IMR-90 (cell line): Measurements from ENCODE around the gene HMGCS2. TPM values are rescaled to one million over a fixed set of nuclear protein-coding genes. Genes with fewer than 3 reads are reported as not detected.

Experiments used
- ATAC-seq: fragments of 200-7000 bp; cut with Tn5 transposase; 2 replicates; pipeline ENCODE4 v1.9.1; 2020; ENCODE audit warnings: low read depth, mild to moderate bottlenecking, moderate library complexity
- BruUV-seq: library from RNA; stranded (reverse); fragments of 400-500 nt; replicated peaks from 2 replicates; lab custom pipeline; 2021; lab: Mats Ljungman, UMichigan
- CTCF ChIA-PET: fragments of 300-600 bp; formaldehyde crosslinking; extraction: SDS; loops from one replicate; lab custom pipeline; 2021; ENCODE audit warnings: antibody characterized with exemption; lab: Yijun Ruan, JAX
- POLR2A ChIA-PET: fragments of 300-600 bp; sonication (Branson Sonifier 250); formaldehyde crosslinking; loops from one replicate; lab custom pipeline; 2022; ENCODE audit warnings: antibody characterized with exemption; ENCODE audit not compliant: unreplicated experiment; lab: Charles Lee
- DNase-seq: peaks from one replicate; pipeline ENCODE4 v3.0.0; 2013
- H2AFZ ChIP-seq: replicated peaks from 2 replicates; pipeline ENCODE3; 2013; ENCODE audit warnings: low read length, mild to moderate bottlenecking; ENCODE audit not compliant: poor library complexity
- H2AK5ac ChIP-seq: 2 replicates; pipeline ENCODE4 v1.6.1; 2013; ENCODE audit warnings: low read depth, low read length, inconsistent platforms
- H2AK9ac ChIP-seq: replicated peaks from 2 replicates; pipeline ENCODE3; 2013; ENCODE audit warnings: mild to moderate bottlenecking, low read depth, low read length, moderate library complexity; ENCODE audit not compliant: poor library complexity
- H2BK120ac ChIP-seq: 2 replicates; pipeline ENCODE4 v1.6.1; 2013; ENCODE audit warnings: low read depth, low read length, inconsistent platforms
- H2BK15ac ChIP-seq: 3 replicates; pipeline ENCODE4 v1.6.1; 2013; ENCODE audit warnings: low read depth, low read length, inconsistent platforms
- H2BK20ac ChIP-seq: 2 replicates; pipeline ENCODE4 v1.6.1; 2013; ENCODE audit warnings: low read depth, mild to moderate bottlenecking, inconsistent platforms, low read length, moderate library complexity
- H2BK5ac ChIP-seq: 2 replicates; pipeline ENCODE4 v1.6.1; 2013; ENCODE audit warnings: mild to moderate bottlenecking, low read depth, low read length, inconsistent platforms; ENCODE audit not compliant: poor library complexity, severe bottlenecking
- H3K14ac ChIP-seq: replicated peaks from 2 replicates; pipeline ENCODE4 v1.6.1; 2013; ENCODE audit warnings: low read depth, low read length, inconsistent platforms
- H3K18ac ChIP-seq: 2 replicates; pipeline ENCODE4 v1.6.1; 2013; ENCODE audit warnings: low read depth, low read length, control low read depth
- H3K23ac ChIP-seq: 2 replicates; pipeline ENCODE4 v1.6.1; 2013; ENCODE audit warnings: low read depth, low read length, inconsistent platforms
- H3K27ac ChIP-seq: 2 replicates; pipeline ENCODE4 v1.5.1; 2013; ENCODE audit warnings: mild to moderate bottlenecking, control low read depth, low read length; ENCODE audit not compliant: insufficient read depth
- H3K27me3 ChIP-seq: 2 replicates; pipeline ENCODE4 v1.6.1; 2013; ENCODE audit warnings: low read length; ENCODE audit not compliant: control insufficient read depth, insufficient read depth
- H3K36me3 ChIP-seq: 2 replicates; pipeline ENCODE4 v1.6.1; 2013; ENCODE audit warnings: low read length, mixed read lengths; ENCODE audit not compliant: control insufficient read depth, insufficient read depth
- H3K4ac ChIP-seq: 2 replicates; pipeline ENCODE4 v1.6.1; 2013; ENCODE audit warnings: low read depth, low read length, inconsistent platforms
- H3K4me1 ChIP-seq: 2 replicates; pipeline ENCODE4 v1.6.1; 2013; ENCODE audit warnings: low read length, mixed read lengths; ENCODE audit not compliant: control insufficient read depth, insufficient read depth
- H3K4me2 ChIP-seq: 2 replicates; pipeline ENCODE4 v1.6.1; 2013; ENCODE audit warnings: low read depth, mild to moderate bottlenecking, control low read depth, low read length, moderate library complexity
- H3K4me3 ChIP-seq: 2 replicates; pipeline ENCODE4 v1.5.1; 2013; ENCODE audit warnings: low read depth, mild to moderate bottlenecking, control low read depth, low read length, moderate library complexity; ENCODE audit not compliant: insufficient read depth
- H3K56ac ChIP-seq: 2 replicates; pipeline ENCODE4 v1.6.1; 2013; ENCODE audit warnings: low read length, inconsistent platforms; ENCODE audit not compliant: insufficient read depth; ENCODE audit errors: extremely low read depth
- H3K79me1 ChIP-seq, 2 experiments: 2 replicates each; pipeline ENCODE4 v1.6.1; 2013; ENCODE audit warnings: low read length in 2 of 2, inconsistent platforms in 1 of 2, low read depth in 1 of 2
- H3K9ac ChIP-seq: 2 replicates; pipeline ENCODE4 v1.6.1; 2013; ENCODE audit warnings: low read depth, low read length, control low read depth
- H3K9me1 ChIP-seq: 2 replicates; pipeline ENCODE4 v1.6.1; 2013; ENCODE audit warnings: low read length, inconsistent platforms; ENCODE audit not compliant: insufficient read depth
- H3K9me3 ChIP-seq: 2 replicates; pipeline ENCODE4 v1.6.1; 2013; ENCODE audit warnings: low read length; ENCODE audit not compliant: control insufficient read depth, insufficient read depth
- H4K20me1 ChIP-seq: 2 replicates; pipeline ENCODE4 v1.6.1; 2013; ENCODE audit warnings: low read length, inconsistent platforms; ENCODE audit not compliant: insufficient read depth
- H4K5ac ChIP-seq: 2 replicates; pipeline ENCODE4 v1.6.1; 2013; ENCODE audit warnings: mild to moderate bottlenecking, low read depth, low read length, control low read depth
- H4K8ac ChIP-seq, 2 experiments: 2 replicates each; pipeline ENCODE4 v1.6.1; 2013; ENCODE audit warnings: low read depth in 2 of 2, low read length in 2 of 2, control low read depth in 1 of 2, inconsistent platforms in 1 of 2
- H4K91ac ChIP-seq: 2 replicates; pipeline ENCODE4 v1.6.1; 2013; ENCODE audit warnings: low read depth, low read length, inconsistent platforms; ENCODE audit not compliant: insufficient read depth
- BHLHE40 ChIP-seq: fragments of 150-350 bp; IDR thresholded peaks from 2 replicates; pipeline ENCODE4 v1.6.1; 2016; ENCODE audit warnings: mild to moderate bottlenecking, low read depth, low read length
- CEBPB ChIP-seq: IDR thresholded peaks from 2 replicates; pipeline ENCODE4 v1.6.1; 2012; ENCODE audit warnings: low read depth, low read length, improper control_type of control experiment
- CHD1 ChIP-seq: IDR thresholded peaks from 2 replicates; pipeline ENCODE4 v1.6.1; 2012; ENCODE audit warnings: low read depth, low read length, improper control_type of control experiment
- FOS ChIP-seq: fragments of 150-350 bp; IDR thresholded peaks from 2 replicates; pipeline ENCODE4 v1.6.1; 2016; ENCODE audit warnings: low read depth, low read length
- MAFK ChIP-seq: IDR thresholded peaks from 2 replicates; pipeline ENCODE4 v1.6.1; 2012; ENCODE audit warnings: low read depth, low read length, improper control_type of control experiment
- MAZ ChIP-seq: IDR thresholded peaks from 2 replicates; pipeline ENCODE4 v1.6.1; 2012; ENCODE audit warnings: low read depth, mild to moderate bottlenecking, low read length, improper control_type of control experiment, moderate library complexity, borderline replicate concordance
- MXI1 ChIP-seq: IDR thresholded peaks from 2 replicates; pipeline ENCODE4 v1.6.1; 2012; ENCODE audit warnings: low read depth, mild to moderate bottlenecking, low read length, moderate library complexity, borderline replicate concordance
- POLR2A ChIP-seq: IDR thresholded peaks from 2 replicates; pipeline ENCODE4 v1.6.1; 2012; ENCODE audit warnings: mild to moderate bottlenecking, low read depth, low read length
- RAD21 ChIP-seq: IDR thresholded peaks from 2 replicates; pipeline ENCODE4 v1.6.1; 2012; ENCODE audit warnings: low read length, improper control_type of control experiment
- RCOR1 ChIP-seq: IDR thresholded peaks from 2 replicates; pipeline ENCODE4 v1.6.1; 2012; ENCODE audit warnings: mild to moderate bottlenecking, low read length, improper control_type of control experiment; ENCODE audit not compliant: insufficient replicate concordance
- RFX5 ChIP-seq: IDR thresholded peaks from 2 replicates; pipeline ENCODE4 v1.8.0; 2012; ENCODE audit warnings: low read depth, mild to moderate bottlenecking, low read length, moderate library complexity
- SMC3 ChIP-seq: fragments of 150-350 bp; IDR thresholded peaks from 2 replicates; pipeline ENCODE4 v1.6.1; 2016; ENCODE audit warnings: low read depth, mild to moderate bottlenecking, antibody characterized with exemption, low read length, moderate library complexity
- WGBS, 2 experiments: methylation state at CpG; one replicate each; pipeline versions ENCODE4 v1.1.5 to v1.1.7; 2013; ENCODE audit warnings: missing lambda C conversion rate in 2 of 2; ENCODE audit not compliant: insufficient read length in 1 of 2; ENCODE audit errors: extremely low coverage in 2 of 2; 5-methylcytosine and 5-hydroxymethylcytosine counted together
- dilution Hi-C: fragments of 300-500 bp; cut with HindIII; formaldehyde crosslinking; loops from one replicate; pipeline ENCODE4 v1.14.3; 2018; ENCODE audit warnings: low sequenced_read_pairs; ENCODE audit not compliant: unreplicated experiment
- in situ Hi-C: fragments of 300-500 bp; cut with MboI; formaldehyde crosslinking; loops from 3 replicates; pipeline ENCODE4 v1.14.3; 2019; ENCODE audit warnings: low sequenced_read_pairs, inconsistent platforms, mixed read lengths
- intact Hi-C: fragments of 100-400 bp; cut with micrococcal nuclease; formaldehyde crosslinking; loops from 2 replicates; pipeline ENCODE4 v1.10.0; 2022
- polyA plus RNA-seq, 3 experiments: library from polyadenylated mRNA; depleted of rRNA; stranded (reverse); fragments of >200 nt; gene quantifications; 2 replicates each; pipeline ENCODE4 v1.2.3, GENCODE V29; 2012; ENCODE audit warnings: low replicate concordance in 1 of 3
- total RNA-seq: library from RNA; depleted of rRNA; stranded (reverse); fragments of >200 nt; gene quantifications from 2 replicates; pipeline ENCODE4 v1.2.3, GENCODE V29; 2012
- TF ChIP-seq, protein P1 (sequence below): fragments of 150-350 bp; IDR thresholded peaks from 2 replicates; pipeline ENCODE4 v1.6.1; 2016; ENCODE audit warnings: low read depth, mild to moderate bottlenecking, low read length, moderate library complexity, borderline replicate concordance

Gene HMGCS2
- total and polyA plus RNA-seq, 2 of the 4 experiments (the other 2 are of a cell fraction) = not detected

GRCh38 chr1:119740261-119740660 is 28.4 kb downstream of the HMGCS2 start:
- Histone ChIP-seq H3K9me3 (no peaks in the 10 kb centered on the region), H3K27ac (no peak overlapping the region), H4K8ac (no peak overlapping the region), H4K91ac (no peak overlapping the region), H3K9ac (no peak overlapping the region), H3K4ac (no peak overlapping the region), H3K9me1 (peaks cover 2% of the 10 kb centered on the region; the same call in 1 of the 2 replicates), H3K56ac (no peak overlapping the region), H3K27me3 (no peaks in the 10 kb centered on the region), H2BK5ac (no peak overlapping the region), H4K5ac (no peak overlapping the region), H3K79me1 (peaks cover 0 to 4% of the 10 kb centered on the region in 2 experiments; a peak in 2 of 4 replicates), H2BK15ac (no peak overlapping the region), H2BK120ac (no peak overlapping the region), H2AK5ac (no peak overlapping the region), H3K18ac (no peak overlapping the region), H3K23ac (no peak overlapping the region), H2AK9ac (no peak overlapping the region), H2AFZ (no peak overlapping the region), H3K4me1 (peaks cover 7% of the 10 kb centered on the region; the same call in 1 of the 2 replicates), H3K14ac (no peak overlapping the region), H3K4me2 (no peak overlapping the region), H3K4me3 (no peak overlapping the region), H2BK20ac (no peak overlapping the region), H3K36me3 (peaks cover 74% of the 10 kb centered on the region), H4K20me1 (peaks cover 5% of the 10 kb centered on the region; the same call in 1 of the 2 replicates)
- WGBS, 2 experiments = no CpG with 5 or more reads among the region's 2 CpGs
- TF ChIP-seq RCOR1 (no peak), MAZ (no peak), POLR2A (no peak), CHD1 (no peak), BHLHE40 (no peak), RFX5 (no peak), CEBPB (no peak), FOS (no peak), MAFK (no peak), SMC3 (no peak), RAD21 (no peak), MXI1 (no peak)
- TF ChIP-seq, protein P1, sequence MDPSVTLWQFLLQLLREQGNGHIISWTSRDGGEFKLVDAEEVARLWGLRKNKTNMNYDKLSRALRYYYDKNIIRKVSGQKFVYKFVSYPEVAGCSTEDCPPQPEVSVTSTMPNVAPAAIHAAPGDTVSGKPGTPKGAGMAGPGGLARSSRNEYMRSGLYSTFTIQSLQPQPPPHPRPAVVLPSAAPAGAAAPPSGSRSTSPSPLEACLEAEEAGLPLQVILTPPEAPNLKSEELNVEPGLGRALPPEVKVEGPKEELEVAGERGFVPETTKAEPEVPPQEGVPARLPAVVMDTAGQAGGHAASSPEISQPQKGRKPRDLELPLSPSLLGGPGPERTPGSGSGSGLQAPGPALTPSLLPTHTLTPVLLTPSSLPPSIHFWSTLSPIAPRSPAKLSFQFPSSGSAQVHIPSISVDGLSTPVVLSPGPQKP = no peak
- BruUV-seq = no TSS peak
- intact Hi-C loops (loop anchor here (10.0 kb wide), 1 partner anchor 185 kb away; no protein-coding TSS in a partner anchor), in situ Hi-C loops (no loop called here), dilution Hi-C loops (no loop called here)
- POLR2A ChIA-PET = no interaction called here
- CTCF ChIA-PET = no interaction called here
- DNase-seq (no peak), ATAC-seq (no peak)
